Measurements from ENCODE around the gene DIAPH2. TPM values are rescaled to one million over a fixed set of nuclear protein-coding genes. Genes with fewer than 3 reads are reported as not detected.

The DIAPH2 gene
- polyA plus RNA-seq, 4 donors = 7.3 to 11.8 (median 9.4) TPM

- no peak for DNase-seq (ENCODE audit: low read depth in 4 of 4, low spot score in 3 of 4)
These were observed 345.8 kb downstream of the DIAPH2 start for GRCh38 chrX:97030463-97030862.

- DNase-seq (ENCODE audit: low read depth in 4 of 4, low spot score in 3 of 4) = no peak
These were observed 346.3 kb downstream of the DIAPH2 start for GRCh38 chrX:97030947-97031346.

- no peak for DNase-seq (ENCODE audit: low read depth in 4 of 4, low spot score in 3 of 4)
These were observed 354.9 kb downstream of the DIAPH2 start for GRCh38 chrX:97039363-97040029.

GRCh38 chrX:97045470-97045869 lies 360.8 kb downstream of the DIAPH2 start:
- DNase-seq (ENCODE audit: low read depth in 4 of 4, low spot score in 3 of 4) = no peak

DNA sequence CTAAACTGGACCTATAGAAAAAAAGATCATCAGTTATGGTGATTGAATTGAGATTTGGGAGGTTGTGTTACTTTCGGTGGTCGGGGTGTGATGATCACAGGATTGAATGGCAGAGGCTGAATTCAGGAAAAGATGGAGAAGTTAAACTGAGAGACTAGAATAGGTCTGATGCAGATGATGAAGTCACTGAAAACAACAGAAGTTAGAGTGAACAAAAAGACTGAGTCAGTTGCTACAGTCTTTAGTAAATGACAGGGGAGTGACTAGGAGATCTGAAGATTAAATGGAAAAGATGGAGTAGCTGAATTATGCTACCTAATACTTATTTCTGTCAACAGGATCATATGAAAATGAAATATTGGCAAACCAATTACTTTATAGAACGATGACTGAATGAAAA lies 362.2 kb downstream of the DIAPH2 start:
- DNase-seq (ENCODE audit: low read depth in 4 of 4, low spot score in 3 of 4) = no peak

DNA sequence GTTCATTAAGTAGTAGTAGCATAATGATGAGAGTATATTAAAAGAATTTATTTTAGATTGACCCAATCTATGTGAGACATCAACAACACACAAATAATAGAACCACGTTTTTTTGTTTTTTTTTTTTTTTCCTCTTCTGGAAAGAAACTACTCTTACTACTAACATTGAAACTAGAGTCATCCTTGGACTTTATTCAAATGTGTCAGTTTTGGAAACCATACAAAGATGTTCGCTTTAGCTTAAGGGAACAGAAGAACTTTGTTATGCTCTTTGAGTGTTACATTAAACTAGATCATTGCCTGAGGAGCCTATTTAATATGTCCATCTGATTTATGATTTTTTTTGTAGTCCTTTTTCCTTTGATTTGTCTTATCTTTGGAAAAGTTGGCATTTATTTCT lies 365.8 kb downstream of the DIAPH2 start:
- DNase-seq (ENCODE audit: low read depth in 4 of 4, low spot score in 3 of 4) = no peak

DNA sequence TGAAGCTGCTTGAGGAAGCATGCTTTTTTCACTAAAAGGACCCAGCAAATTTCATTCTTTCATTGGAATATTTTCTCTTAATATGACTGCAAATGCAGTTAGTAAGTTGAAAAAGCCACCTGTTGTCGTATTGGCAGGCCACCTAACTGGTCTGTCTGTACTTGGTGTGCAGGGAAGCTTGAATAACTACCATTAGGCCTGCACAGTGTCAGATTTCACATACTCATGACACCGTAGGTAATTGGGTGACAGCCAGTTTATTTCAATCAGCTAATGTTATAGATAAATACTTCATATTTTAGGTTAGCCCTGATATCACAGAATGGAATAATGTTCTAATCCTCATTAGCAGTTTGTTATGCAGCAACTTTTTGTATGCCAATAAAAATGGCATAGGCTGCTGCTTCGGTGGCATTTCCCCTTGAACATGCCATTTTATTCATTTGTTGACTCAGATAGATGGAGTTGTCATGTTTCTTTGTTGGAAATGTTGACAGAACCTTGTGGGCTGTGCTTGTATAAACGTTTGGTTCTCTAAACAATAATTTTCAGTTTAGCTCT lies 372.8 kb downstream of the DIAPH2 start:
- DNase-seq (ENCODE audit: low read depth in 4 of 4, low spot score in 3 of 4) = peak in 1 of 4 donors; percentile 4

DNA sequence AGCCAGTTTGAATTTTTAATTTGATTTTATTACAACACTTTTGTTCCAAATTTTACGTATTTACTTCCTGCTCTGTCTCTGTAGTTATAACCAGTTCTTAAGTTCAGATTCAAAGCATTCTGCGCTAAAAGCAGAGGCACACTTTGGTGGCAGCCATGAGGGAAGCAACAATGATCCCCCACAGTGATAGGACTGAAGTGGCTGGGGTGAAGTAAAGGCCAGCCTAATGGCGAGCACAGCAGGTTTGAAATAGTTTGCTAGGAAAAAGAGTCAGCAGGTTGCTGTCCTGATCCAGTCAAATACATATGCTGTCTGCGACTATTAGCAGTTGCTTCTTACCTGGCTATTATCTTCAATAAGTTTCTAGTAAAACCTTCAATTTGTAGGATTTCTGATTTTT lies 375.4 kb downstream of the DIAPH2 start:
- DNase-seq (ENCODE audit: low read depth in 4 of 4, low spot score in 3 of 4) = no peak

GRCh38 chrX:97065066-97065465 lies 380.4 kb downstream of the DIAPH2 start:
- no peak for DNase-seq (ENCODE audit: low read depth in 4 of 4, low spot score in 3 of 4)

GRCh38 chrX:97065973-97066372 lies 381.3 kb downstream of the DIAPH2 start:
- DNase-seq (ENCODE audit: low read depth in 4 of 4, low spot score in 3 of 4) = no peak

GRCh38 chrX:97066381-97066780 lies 381.7 kb downstream of the DIAPH2 start:
- DNase-seq (ENCODE audit: low read depth in 4 of 4, low spot score in 3 of 4) = no peak

DNA sequence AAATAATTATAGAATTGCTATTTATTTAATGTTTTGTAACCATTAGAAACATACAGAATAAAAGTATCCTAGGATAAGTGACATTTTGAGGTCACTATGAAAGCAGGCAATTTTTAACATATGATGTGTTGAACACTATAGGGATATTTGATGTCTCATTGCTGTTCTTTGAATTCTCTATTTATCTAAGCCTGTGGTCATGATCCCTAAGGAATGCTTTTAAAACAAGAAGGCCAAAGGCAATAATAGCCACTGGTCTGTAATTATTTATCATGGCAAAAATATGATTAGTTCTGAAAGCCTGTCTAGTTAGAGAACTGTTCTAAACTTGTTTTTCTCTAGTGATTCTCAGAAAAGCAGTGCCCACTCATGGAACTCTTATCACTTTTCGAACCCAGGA lies 385.7 kb downstream of the DIAPH2 start:
- DNase-seq (ENCODE audit: low read depth in 4 of 4, low spot score in 3 of 4) = no peak

DNA sequence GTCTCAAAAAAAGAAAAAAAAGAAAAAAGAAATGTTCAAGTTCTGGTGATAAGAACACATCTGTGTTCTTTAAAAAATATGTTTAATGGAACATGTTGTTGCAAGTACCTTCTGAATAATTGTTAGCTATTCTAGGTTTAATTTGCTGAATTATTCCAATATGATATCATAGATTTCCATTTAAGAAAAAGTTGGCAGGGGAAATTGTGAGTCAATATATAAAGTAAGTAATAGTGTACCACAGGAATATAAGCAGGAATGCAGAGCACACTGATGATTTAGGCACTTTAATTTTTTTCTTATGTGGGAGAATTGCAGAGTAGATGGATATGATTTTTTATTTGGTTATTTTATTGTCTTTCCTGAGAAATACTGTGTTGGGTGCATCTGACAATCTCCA lies 389.8 kb downstream of the DIAPH2 start:
- DNase-seq (ENCODE audit: low read depth in 4 of 4, low spot score in 3 of 4) = no peak

- DNase-seq (ENCODE audit: low read depth in 4 of 4, low spot score in 3 of 4) = no peak
These were observed 404.5 kb downstream of the DIAPH2 start for GRCh38 chrX:97089116-97089515.

DNA sequence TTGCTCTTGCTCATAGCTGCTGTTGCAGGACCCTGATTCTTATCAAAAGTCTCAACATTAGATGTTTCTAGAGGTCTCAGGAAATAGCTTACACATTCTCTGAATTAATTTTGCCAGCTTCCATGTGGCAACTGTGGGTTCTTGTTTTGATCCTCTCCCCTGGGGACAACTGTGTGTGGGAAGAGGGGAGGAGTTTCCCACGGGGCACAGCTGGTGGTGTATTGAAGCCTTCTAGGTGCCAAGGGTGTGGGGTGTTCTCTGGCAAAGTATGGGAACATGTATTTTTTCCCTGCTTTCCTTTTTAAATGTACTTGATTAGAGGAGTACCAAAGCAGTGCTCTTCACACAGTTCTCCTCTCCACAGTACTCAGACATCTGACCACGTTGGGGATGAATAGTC lies 411.7 kb downstream of the DIAPH2 start:
- DNase-seq (ENCODE audit: low read depth in 4 of 4, low spot score in 3 of 4) = no peak

DNA sequence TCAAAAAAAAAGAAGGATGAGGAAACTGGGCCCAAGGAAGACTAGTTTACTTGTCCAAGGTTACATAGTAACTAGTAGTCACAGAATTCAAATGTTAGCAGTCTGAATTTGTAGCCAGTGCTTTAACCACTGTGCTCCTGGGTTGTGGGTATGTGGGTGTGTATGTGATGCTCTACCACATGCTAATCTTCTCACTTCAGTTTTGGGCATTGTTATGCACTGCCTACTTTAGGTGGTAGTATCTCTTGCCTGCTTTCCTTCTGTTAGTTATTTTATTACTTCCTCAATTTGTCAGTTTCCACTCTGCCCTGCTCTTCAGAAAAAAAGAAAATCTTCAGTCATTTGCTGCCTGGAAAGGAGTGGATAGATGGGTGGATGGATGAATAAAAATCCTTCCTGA lies 418.3 kb downstream of the DIAPH2 start:
- no peak for DNase-seq (ENCODE audit: low read depth in 4 of 4, low spot score in 3 of 4)

DNA sequence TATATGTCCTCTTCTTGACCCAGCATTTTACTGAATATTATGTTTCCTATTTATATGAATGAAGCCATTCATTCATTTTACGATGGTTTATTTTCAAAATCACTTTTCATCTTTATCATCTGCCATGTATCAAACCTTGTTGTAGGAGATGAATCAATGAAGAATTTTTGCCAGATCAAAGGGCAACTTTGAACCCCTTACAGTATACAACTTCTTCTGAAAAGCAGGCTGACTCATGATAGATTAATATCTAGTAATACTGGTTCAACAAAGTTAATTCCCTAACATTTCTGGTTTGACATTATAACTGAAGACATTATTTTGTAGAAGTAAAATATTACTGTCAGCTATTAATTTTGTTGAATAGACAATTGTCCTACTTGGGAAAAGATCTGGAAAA lies 425.1 kb downstream of the DIAPH2 start:
- DNase-seq (ENCODE audit: low read depth in 4 of 4, low spot score in 3 of 4) = no peak

GRCh38 chrX:97117572-97117971 lies 432.9 kb downstream of the DIAPH2 start:
- no peak for DNase-seq (ENCODE audit: low read depth in 4 of 4, low spot score in 3 of 4)

- no peak for DNase-seq (ENCODE audit: low read depth in 4 of 4, low spot score in 3 of 4)
These were observed 434.9 kb downstream of the DIAPH2 start for GRCh38 chrX:97119474-97120109.

GRCh38 chrX:97123001-97123400 lies 438.4 kb downstream of the DIAPH2 start:
- no peak for DNase-seq (ENCODE audit: low read depth in 4 of 4, low spot score in 3 of 4)

DNA sequence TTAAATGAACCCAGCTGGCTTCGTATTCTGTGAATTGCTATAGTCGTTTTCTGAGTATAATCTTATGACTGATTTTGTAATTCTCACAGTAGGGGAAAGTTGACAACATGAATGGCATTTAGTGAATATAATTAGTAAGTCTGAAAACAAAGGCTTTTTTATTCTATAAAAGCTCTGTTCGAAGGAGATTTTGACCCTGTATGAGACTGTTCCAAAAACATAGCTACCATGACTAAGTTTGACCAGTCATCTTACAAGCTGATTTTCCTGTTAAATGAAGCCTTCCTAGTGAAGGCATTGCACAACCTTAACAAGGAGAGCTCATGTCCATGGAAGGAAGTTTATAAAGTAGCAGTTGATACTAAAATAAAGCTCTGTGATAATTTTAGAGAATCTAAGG lies 441.4 kb downstream of the DIAPH2 start:
- DNase-seq (ENCODE audit: low read depth in 4 of 4, low spot score in 3 of 4) = no peak

GRCh38 chrX:97132664-97133415 lies 448.2 kb downstream of the DIAPH2 start:
- DNase-seq (ENCODE audit: low read depth in 4 of 4, low spot score in 3 of 4) = no peak

All from left renal pelvis (tissue), 4 donors.